HG02884 (cell line): ENCODE data around the gene ARAP1.

ENCODE experiments used
- ATAC-seq: cut with Tn5 transposase; IDR thresholded peaks from one replicate; pipeline ENCODE4 v1.9.1; 2021; ENCODE audit warnings: mild to moderate bottlenecking, moderate library complexity; ENCODE audit not compliant: unreplicated experiment

The ARAP1 gene

DNA sequence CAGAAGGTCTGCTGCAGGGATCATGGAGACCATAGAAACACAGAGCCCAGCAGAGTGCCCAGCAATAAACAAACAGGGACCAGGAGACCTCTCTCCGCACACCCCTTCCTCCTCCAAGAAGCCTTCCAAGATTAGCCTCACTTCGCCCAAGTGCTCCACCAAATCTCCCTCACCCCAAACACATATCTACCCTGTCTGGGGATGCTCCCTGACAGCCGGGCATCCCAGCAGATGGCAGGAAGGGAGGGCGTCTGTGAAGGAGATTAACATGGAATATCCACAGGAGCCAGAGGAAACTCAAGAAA is 26.5 kb downstream of the ARAP1 start:
- ATAC-seq, result no peak

DNA sequence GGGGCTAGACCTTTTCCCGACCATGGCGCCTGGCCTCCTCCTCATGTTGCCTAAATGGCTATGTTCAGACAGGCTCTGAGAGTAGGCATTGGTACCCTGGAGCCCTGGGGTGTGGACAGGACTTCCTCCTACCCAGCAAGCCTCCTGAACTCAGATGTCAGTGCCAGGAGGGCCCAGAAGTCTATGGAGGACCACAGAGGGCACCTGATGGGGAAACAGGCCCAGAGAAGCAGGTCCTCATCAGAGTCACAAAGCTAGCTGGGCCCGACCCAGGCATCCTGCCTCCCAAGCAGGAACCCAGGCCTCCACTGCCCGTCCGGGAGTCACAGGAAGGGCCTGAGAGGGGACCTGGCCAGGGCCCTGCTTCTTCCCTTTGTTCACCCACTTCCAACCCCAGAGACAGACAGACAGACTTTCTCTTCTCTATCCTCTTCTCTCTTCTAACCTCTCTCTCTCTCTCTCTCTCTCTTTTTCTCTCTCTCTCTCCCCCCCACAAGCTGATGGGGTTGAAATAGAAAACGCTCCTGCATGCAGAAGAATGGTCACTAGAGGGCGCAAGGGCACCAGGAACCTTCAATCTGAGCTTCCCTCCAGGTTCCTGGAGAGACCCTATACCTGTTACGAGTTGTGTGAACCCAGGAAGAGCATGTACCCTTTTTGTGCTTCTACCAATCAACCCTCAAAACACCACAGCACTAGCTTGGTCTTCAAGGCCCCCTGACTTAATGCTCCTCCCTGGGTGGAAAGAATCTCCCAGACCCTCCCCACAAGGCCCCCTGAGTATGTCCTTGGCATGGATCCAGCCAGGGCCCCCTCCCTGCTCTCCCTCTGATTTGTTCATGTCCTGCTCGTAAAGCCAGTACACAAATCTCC is 27.1 kb downstream of the ARAP1 start:
- ATAC-seq, result no peak

DNA sequence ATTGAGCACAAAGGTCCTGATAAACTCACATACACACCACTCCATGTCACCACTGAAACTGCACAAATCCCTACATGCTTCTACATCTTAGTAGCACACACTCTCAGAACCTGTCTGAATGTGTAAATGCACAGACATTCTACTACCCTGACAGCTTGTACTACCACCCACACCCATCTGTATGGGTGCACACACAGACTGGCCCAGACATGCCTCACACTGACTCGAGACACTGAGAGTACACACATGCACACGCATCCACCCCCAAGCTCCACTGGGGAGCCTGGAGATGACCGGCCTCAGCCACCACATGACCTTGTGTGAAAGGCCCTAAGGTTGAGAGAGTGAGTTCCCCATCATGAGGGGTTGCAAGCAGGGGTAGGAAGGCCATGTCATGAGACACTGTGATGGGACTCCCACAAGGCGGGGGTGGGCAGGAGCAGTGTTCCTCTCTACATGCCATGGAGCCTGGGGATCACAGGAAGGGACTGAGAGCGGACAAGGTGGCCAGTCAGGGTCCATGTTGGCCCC is 28.1 kb downstream of the ARAP1 start:
- no peak for ATAC-seq

DNA sequence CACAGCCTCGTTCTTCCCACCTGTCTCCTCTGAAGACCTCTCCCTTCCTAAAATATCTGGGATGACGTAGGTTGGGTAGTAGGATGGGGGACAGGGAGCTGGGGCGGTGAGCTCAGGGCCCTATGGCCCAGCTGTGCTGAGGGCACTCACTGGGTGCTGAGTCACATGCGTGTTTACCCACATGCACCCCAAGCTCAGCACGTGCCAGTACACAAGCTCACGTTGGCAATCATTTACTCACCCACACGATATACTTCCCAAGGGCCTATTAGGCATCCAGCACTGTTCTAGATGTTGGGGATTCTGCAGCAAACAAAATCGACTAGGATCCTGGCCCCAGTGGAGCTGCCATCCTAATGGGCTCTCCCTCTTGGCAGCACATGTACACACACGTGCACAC is 28.7 kb downstream of the ARAP1 start:
- no peak for ATAC-seq

DNA sequence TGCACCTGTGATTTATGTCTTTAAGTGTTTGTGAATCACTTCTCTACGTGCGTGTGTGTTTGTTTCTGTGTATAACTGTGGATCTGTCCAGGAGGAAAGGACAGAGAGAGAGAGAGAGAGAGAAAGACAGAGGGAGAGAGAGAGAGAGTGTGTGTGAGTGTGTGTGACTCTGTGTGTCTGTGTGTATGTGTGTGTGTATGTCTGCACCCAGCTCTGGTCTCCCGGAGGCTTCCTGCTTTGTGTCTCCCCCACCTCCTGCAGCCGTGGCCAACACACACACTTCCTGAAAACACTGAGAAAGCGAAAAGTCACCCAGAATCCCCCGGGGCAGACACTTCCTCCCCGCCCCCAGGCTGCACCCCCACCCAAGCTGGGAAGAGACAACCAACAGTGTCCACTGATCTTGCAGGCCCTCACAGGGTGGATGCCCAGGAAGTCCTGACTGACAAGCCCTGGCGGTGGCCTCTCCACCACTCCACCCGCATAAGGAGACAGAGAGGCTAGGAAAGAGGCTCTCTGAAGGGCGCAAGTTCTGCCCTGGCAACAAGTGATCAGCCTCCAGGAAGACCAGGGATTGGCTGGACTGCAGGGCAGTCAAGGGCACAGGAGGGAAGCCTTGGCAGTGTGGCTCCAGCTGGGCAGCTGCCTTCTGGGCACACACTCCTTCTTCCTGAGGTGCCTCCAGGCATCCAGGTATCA is 30.0 kb downstream of the ARAP1 start:
- peak; percentile 66 for ATAC-seq

DNA sequence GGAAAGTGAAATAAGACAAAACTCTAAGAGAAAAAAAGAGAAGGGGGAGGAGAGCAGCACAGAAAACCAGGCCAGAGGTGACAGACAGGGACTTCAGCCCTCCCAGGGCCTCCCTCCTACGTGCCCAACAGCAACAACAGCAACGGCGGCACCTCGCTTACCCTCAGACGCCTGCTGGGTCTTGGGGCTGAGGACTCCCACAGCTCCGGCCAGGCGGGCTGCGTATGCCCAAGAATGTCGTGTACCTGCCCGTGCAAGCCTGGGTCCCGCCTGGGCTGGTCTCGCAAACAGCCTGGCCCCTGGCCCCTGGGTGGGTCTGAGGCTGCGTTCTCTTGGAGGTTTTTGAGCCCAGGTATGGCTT is 30.5 kb downstream of the ARAP1 start:
- no peak for ATAC-seq

DNA sequence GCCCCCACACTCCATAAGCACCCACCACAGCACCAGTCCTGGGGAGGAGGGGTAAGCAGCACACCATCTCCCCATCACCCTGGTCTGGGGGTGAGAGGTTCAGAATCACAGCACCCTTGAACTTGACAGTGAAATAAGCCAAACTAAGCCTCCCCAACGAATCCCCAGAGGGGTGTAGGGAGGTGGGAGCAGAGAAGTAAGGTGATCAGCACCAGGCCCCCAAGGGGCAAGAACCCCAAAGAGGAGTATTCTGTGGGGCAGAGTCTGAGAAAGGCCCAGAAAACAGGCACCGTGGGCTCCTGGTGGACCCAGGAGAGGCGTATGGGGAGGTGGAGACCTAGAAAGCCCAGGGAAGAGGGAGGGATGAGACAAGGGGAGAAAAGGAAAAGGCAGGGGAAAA is 30.9 kb downstream of the ARAP1 start:
- no peak for ATAC-seq

DNA sequence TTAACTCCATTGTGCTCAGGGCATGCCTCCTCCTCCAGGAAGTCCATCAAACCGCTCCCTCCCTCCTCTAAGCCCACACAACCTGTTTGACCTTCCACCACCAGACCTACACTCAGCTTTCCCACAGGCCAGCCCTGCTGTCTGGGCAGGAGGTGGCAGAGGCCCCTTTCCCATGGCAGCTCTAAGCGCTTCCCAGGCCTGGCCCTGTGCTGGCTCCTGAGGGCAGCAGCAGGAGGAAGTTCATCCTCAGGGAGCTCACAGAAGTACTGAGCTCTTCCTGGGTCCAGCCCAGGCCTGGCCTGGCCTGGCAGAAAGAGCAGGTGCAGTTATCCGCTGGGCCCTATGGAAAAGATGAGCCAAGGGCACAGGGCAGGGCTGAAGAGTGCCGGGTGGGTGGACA is 31.4 kb downstream of the ARAP1 start:
- no peak for ATAC-seq

DNA sequence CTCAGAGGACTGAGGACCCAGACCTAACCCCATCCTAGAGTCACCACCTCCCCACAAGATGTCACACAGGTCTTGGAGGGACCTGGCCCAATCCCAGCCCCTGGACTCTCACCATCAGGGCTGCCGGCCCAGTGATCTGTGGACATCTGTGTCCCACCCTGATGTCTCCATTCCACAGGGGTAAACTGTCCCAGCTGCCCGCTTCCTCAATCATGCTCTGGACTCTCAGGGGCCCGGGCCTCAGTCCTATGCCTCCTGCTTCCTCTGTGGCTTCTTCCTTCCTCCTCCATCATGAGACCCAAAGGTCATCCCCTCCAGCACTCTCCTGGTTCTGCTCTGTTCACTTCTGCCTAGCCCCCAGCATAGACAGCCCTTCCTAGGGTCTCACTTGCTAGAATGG is 32.2 kb downstream of the ARAP1 start:
- no peak for ATAC-seq

DNA sequence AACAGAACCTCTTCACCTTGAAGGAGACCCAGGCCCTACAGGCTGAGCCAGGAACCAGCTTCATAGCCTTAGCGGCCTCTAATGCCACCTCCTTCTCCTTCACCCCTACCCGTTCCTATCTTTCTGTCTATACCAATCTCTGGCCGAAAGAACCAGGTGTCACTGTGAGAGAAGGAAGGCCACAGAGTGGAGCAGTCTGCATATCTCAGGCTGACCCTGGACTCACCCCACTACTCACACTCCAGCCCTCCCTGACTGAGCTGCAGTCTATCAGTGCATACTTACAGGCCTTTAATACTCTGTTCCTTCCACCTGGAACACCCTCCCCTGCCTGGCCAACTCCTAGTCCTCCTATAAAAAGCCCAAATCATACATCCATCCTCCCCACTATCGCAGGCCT is 32.7 kb downstream of the ARAP1 start:
- no peak for ATAC-seq

DNA sequence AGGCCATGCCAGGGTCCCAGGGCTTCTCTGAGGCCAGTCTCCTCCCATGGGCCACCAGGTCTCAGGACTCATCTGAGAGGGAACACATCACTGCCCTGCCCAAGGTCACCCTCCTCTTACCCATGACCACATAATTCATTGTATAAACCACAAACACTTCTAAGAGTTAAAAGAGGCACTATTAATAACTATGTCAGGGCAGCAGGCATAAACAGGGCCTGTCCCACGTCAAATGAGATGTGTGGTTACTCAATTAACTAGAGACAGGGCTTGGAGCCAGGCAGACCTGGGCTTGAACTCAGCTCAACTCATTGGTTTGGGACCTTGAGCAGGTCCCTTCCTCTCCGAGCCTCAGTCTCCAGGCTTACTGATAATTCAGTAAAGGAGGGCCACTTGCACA is 33.1 kb downstream of the ARAP1 start:
- ATAC-seq, result no peak

DNA sequence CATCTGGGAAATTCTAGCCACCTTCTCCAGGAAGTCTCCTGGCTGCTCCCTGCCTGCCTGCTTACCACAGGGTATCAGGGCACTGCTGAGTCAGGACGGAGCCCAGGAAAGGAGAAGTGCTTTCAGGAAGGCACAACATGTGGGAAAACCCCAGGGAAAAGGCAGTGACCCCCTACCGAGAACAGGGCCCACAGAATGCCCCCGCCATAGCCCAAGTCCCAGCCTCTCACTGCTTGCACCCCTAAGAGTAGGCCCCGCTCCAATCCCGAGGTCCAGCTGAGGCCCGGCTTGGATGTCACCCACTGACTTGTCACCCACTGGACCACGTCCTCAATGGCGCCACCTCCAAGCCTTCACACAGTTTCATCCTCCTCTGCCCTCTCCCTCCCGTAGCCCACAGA is 34.1 kb downstream of the ARAP1 start:
- no peak for ATAC-seq

DNA sequence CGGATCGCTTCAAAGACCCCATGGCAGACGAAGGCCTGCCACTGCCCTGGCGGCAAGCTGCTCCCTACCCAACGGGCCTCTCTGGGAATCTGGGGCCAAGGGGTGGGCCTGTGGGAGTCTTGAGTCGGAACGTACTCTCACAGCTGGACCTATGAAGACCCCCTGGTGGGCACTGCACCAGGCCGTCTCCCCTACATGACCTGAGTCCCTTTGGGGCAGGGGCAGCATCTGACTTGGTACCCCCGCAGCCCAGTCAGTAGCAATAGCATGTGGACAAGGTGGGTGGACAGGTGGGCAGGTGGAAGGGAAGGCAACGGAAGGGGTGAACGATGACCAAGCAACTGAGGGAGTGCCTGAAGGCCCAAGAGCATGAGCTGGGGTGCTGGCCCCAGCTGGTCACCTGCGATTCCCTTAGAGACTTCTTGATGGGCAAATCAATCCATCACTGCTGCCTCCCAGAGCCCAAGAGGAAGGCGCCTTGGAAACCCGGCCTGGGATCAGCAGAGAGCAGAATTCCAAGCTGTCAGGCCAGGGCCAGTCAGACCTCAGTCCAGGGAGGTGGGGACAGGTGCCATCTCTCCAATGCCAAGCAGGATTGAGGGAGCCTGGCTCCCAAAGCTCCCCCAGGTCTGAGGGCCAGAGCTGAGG is 35.3 kb downstream of the ARAP1 start:
- no peak for ATAC-seq

DNA sequence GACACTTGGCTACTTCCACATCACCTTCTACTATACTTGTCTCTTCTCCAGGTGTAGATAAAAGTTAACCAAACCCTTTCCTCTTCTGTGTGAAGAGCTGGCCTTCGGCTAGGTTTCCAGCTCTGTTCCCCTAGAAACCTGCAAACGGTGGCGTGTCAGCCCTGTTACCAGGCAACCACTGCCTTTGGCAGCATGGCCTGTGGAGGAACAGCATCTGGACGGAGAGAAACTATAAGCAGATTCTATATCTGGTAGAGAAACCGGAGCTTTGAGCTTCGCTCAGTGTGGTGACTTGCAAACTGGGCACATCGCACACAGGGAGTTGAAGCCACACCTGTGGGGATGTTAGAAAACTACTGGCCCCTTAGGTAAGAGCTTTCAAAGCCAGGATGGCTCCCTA is 35.9 kb downstream of the ARAP1 start:
- ATAC-seq, result no peak

DNA sequence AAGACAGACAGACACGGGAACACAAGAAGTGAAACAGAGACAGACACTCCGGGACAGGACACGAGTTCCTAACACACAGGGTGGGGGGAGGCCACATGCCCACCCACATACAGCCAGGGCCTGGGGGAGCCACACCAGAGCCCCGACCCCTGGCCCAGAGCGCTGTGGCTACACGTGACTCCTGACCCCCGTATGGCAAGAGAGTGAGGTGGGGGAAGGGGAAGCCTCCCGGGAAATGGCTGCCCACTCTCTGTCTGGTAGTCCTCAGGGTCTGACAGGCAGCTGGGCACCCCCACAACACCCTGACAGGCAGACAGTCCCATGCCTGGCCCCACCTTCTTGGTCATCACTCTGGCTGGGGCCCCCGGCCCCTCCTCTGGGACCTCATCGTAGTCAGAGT is 39.4 kb downstream of the ARAP1 start:
- ATAC-seq, result no peak

DNA sequence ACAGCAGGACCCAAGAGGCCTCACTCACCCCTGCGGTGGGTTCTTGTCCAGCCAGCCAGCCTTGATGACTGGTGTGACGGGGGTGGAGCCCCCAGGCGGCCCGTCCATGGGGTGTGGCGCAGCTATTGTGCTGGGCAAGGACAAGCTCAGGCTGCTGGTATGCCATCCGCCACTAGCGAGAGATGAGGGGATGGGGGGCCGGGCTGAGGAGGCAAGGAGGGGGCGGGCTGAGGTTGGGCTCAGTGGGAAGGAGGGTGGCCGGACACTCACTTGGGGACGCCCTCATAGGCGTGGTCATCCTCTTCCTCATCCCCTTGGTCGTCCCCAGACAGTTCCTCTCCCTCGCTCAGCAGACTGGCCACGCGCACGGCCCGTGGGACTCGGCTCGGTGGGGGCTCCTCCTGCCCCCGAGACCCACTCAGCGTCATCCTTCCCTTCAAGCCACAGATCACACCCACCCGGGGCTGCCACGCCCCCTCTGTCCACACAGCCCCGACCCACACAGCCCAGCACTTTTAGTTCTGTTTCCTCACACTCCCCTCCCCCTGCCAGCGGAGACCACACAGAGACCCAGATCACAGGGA is 39.9 kb downstream of the ARAP1 start:
- no peak for ATAC-seq

DNA sequence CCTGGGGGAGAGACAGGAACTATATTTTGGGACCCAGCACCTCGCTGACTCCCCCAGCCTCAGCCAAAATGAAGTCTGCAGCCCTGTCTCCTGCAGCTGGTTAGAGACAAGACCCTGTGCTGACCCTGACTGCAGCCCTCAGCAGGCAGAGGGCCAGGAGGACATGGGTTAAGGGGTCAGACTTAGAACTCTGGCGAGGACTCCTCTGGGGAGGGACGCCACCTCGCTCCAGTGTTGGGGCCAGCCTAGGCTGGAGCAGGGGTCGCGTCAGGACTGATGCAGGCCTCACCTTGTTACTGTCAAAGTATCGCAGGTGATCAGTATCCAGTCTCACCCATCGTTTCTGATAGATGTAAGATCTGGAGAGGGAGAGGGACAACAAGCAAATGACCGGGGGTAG is 41.1 kb downstream of the ARAP1 start:
- ATAC-seq, result no peak

DNA sequence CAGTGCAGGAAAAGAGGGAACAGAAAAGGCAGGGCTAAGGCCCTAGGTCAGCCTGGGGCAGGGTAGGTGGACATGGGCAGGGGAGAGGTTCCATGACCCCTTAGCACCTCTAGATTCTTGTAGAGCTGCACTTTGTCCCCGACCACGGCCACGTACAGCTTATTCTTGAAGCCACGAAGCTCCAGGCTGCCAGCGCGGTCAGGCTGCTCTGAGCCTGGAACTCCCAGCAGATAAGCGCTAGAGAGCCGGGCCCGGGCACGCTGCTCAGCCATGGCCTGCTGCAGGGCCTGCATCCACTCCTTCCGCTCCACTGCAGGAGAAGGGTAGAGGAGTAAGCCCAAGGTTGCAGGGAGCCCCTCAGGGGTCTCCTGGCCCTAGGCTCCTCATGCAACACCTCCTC is 41.9 kb downstream of the ARAP1 start:
- ATAC-seq, result no peak

DNA sequence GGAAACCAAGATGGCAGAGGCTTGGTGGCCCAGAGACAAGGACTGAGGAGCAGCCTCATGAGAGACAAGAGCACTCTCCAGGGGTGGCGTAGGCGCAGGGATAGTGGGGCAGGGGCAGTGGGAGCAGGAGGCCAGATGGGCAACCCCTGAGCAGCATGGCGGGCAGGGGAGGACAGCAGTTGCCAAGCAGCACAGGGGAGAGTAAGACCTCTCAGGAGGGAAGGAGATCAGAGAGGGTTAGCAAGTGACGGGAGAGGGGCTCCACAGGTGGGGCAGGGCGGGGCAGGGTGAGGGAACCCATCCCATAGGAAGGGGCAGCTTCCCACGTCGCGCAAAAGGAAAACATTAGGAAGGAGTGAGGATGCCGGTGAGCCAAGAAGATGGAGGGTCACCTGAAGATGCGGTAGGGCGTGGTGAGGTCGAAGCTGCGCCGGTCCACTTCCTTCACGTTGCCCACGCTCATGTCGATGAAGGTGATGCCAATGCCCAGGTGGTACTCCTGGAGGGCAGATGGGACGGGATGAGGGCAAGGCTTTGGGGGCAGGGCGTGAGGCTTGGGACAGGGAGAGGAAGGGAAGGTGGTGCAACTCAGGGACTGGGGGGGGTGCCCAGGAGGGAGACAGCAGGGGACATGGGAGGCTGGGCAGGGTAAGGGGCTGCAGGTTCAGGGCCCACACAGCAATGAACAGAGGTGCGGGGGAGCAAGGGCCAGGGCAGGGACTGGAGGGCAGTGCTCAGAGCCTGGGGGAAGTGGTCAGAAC is 42.5 kb downstream of the ARAP1 start:
- no peak for ATAC-seq

DNA sequence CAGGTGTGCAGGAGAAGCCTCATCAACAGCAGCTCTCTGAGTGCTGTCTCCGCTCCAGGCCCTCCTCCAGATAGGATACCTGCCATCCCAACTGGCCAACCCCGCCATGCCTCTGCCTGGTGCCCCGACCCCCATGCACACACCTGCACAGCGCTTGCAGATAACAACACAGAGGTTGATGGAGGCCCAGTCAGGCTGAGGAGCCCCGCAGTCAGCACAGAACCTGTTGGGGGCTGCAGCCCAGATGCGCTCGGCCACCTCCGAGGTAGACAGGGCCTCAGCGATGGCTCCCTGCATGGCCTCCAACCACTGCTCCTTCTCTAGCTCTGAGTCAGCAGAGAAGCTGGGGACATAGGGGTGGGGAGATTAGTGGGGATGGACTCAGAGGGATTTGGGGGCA is 45.2 kb downstream of the ARAP1 start:
- no peak for ATAC-seq

DNA sequence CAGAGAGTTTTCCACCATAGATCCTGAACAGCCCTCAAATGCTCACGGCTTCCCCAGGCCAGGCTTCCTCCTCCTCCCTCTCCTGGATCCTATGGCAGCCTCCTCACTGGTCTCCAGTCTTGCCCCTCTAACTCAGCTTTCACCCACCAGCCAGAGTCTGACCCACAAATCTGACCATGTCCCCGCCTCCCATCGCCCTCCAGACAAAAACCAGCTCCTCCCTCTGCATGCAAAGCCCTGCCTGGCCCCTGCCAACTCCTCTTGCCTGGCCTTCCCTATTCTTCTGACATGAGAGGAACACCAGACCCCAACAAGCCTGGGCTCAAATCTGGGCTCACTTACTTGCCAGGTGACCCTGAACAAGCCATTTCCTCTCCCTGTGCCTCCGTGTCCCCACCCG is 45.6 kb downstream of the ARAP1 start:
- no peak for ATAC-seq
